ENCODE data around the gene GBX2. TPM values are rescaled to one million over a fixed set of nuclear protein-coding genes. Genes with fewer than 3 reads are reported as not detected.

GBX2 gene
- total RNA-seq, 2 donors from 2014 or later: not detected

DNA sequence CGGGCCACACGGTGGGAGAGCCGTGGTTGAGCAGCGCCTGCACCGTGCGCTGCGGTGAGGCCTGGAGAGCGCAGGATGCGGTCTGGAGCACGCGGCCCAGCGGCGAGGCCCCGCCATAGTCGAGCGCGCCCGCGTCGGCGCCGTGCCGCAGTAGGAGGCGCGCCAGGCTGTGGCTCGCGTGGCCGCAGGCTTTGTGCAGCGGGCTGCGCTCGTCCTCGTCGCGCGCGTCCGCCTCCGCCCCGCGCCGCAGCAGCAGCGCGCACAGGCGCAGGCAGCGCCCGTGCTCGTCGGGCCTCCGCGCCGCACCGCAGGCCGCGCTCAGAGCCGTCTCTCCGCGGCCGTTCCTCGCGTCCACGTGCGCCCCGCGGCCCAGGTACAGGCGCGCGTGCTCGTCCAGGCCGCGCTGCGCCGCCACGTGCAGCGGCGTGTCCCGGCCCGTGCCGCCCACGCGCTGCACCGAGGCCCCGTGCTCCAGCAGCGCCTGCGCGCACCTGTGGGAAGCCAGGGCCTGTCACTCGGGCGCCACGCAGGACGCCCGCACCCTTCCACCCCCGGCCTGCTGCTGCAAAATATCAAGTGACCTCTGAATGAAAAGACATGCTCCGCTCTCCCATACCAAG is 46.3 kb upstream of the GBX2 start:
- DNase-seq (ENCODE audit: low spot score): no peak
- H3K36me3 ChIP-seq: no peaks in the 10 kb centered on the region
- H3K27me3 ChIP-seq: no peaks in the 10 kb centered on the region
- TF ChIP-seq, protein P1, sequence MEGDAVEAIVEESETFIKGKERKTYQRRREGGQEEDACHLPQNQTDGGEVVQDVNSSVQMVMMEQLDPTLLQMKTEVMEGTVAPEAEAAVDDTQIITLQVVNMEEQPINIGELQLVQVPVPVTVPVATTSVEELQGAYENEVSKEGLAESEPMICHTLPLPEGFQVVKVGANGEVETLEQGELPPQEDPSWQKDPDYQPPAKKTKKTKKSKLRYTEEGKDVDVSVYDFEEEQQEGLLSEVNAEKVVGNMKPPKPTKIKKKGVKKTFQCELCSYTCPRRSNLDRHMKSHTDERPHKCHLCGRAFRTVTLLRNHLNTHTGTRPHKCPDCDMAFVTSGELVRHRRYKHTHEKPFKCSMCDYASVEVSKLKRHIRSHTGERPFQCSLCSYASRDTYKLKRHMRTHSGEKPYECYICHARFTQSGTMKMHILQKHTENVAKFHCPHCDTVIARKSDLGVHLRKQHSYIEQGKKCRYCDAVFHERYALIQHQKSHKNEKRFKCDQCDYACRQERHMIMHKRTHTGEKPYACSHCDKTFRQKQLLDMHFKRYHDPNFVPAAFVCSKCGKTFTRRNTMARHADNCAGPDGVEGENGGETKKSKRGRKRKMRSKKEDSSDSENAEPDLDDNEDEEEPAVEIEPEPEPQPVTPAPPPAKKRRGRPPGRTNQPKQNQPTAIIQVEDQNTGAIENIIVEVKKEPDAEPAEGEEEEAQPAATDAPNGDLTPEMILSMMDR (IDR thresholded peaks at IDR 0.05): no peak
- H3K4me1 ChIP-seq: no peaks in the 10 kb centered on the region
- no peaks in the 10 kb centered on the region for H3K9me3 ChIP-seq
- H3K4me3 ChIP-seq: no peak overlapping the region
- H3K27ac ChIP-seq: no peak overlapping the region

DNA sequence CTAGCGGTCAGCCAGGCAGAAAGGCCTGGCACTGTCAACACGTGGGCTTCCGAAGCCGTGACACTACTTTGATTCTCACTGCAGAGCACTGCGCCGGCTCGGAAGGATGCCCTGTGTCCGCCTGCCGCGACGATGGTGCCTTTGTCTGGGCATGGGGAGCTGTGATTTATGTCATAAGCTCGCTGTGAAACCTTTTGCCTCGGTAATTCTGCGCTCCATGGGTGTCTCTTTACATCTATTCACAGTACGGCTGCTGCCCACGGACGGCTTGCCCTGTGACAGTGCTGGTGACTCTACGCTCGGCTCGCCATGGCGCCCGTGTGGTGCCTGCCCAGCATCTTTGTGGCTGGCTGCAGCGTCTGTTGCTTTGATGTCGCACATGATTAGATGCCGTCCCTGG is 43.1 kb upstream of the GBX2 start:
- no peaks in the 10 kb centered on the region for H3K36me3 ChIP-seq
- DNase-seq (ENCODE audit: low spot score): peak; percentile 21
- peaks cover 0 to 4% of the 10 kb centered on the region in 2 donors for H3K9me3 ChIP-seq
- H3K27ac ChIP-seq: no peak overlapping the region
- TF ChIP-seq, protein P1 (IDR thresholded peaks at IDR 0.05): no peak
- H3K27me3 ChIP-seq: no peaks in the 10 kb centered on the region
- no peak overlapping the region for H3K4me3 ChIP-seq
- H3K4me1 ChIP-seq: no peaks in the 10 kb centered on the region

DNA sequence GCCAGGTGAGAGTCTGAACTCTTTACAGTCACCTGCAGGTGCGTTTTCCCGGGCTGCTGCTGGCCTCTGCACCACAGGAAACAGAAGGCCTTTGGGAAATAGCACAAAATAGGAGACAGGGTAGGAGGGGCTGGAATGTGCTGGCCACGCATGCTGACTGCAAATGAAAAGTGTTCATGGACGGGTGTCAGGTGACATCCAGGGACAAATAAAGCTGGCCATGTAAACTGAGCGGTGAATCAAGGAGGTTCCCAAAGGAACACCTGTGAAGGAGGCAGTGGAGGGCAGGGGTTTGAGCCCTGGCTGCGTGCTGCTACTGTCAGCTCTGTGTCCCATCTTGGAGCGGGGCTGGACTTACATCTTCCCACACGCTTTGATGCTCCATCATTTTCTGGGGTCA is 42.4 kb upstream of the GBX2 start:
- DNase-seq (ENCODE audit: low spot score): no peak
- Histone ChIP-seq H3K4me1 (no peaks in the 10 kb centered on the region), H3K27ac (no peak overlapping the region), H3K4me3 (no peak overlapping the region), H3K27me3 (no peaks in the 10 kb centered on the region), H3K9me3 (peaks cover 0 to 12% of the 10 kb centered on the region in 2 donors), H3K36me3 (no peaks in the 10 kb centered on the region)
- TF ChIP-seq, protein P1 (IDR thresholded peaks at IDR 0.05): no peak

DNA sequence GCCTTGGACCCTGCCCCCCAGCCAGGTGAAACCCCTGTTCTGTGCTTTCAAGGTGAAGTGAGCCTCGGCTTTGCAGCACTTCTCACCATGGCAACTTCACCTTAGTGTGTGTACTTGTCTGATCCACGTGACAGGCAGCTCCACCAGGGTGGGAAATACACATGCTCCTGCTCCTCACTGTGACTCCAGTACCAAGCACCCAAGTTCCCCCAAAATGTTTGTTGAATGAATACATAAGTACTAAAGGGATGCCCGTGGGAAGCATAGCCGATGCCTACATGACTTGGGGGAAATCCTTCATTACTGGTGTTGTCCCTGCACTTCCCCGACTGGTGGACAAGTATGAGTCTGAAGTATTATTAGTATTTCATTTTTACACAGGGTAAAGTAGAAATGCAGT is 41.8 kb upstream of the GBX2 start:
- H3K36me3 ChIP-seq: no peaks in the 10 kb centered on the region

DNA sequence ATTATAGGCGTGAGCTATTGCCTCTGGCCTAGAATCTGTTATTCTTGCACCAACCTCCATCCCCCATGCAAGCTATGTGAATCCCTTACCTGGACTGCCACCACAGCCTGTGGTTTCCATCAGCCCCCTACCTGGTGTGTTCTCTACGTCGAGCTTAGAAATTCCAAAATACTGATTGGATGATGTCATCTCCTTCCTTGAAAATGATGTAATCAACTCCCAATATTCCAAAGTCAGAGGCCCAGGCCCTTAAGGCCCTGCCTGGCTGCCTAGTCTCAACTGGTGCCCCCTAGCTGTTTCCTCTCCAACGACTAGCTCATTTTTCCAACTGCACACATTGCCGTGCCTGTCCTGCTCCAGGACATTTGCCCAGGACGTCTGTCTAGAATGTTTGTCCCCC is 41.3 kb upstream of the GBX2 start:
- Histone ChIP-seq H3K27me3 (no peaks in the 10 kb centered on the region), H3K4me3 (no peak overlapping the region), H3K4me1 (no peaks in the 10 kb centered on the region), H3K9me3 (peaks cover 0 to 14% of the 10 kb centered on the region in 2 donors), H3K36me3 (no peaks in the 10 kb centered on the region), H3K27ac (no peak overlapping the region)
- peak; percentile 11 for DNase-seq (ENCODE audit: low spot score)
- TF ChIP-seq, protein P1 (IDR thresholded peaks at IDR 0.05): no peak

More for the DNA sequence above, 41.8 kb upstream of the GBX2 start:
- no peak overlapping the region for H3K27ac ChIP-seq
- H3K9me3 ChIP-seq: peaks cover 0 to 14% of the 10 kb centered on the region in 2 donors
- TF ChIP-seq, protein P1 (IDR thresholded peaks at IDR 0.05): no peak
- H3K27me3 ChIP-seq: no peaks in the 10 kb centered on the region
- no peak overlapping the region for H3K4me3 ChIP-seq
- peak; percentile 52 for DNase-seq (ENCODE audit: low spot score)
- no peaks in the 10 kb centered on the region for H3K4me1 ChIP-seq

All from right atrium auricular region (tissue), 2 donors.